ENCODE data around the gene CD274. TPM values are rescaled to one million over a fixed set of nuclear protein-coding genes. Genes with fewer than 3 reads are reported as not detected.

The CD274 gene
- total and polyA plus RNA-seq, 4 donors, result 4.1 to 30.7 (median 9.5) TPM

- Histone ChIP-seq H3K9me3 (ENCODE audit: control insufficient read depth in 4 of 4, insufficient read depth in 3 of 4, low read length in 3 of 4) (no peaks in the 10 kb centered on the region), H3K27ac (ENCODE audit: low read depth in 1 of 2, low read length in 1 of 2) (peak overlapping the region in 1 of 2 donors; percentile 83), H3K4me3 (no peak overlapping the region), H3K9ac (ENCODE audit: insufficient read depth in 1 of 2, low read length in 2 of 2) (no peak overlapping the region), H3K27me3 (ENCODE audit: control insufficient read depth in 3 of 3, insufficient read depth in 3 of 3, low read length in 2 of 3) (no peaks in the 10 kb centered on the region), H3K36me3 (ENCODE audit: control insufficient read depth in 4 of 4, insufficient read depth in 4 of 4, low read length in 4 of 4) (no peaks in the 10 kb centered on the region), H3K4me1 (ENCODE audit: control insufficient read depth in 5 of 5, insufficient read depth in 5 of 5, low read length in 5 of 5) (peaks cover 0 to 12% (median 0%) of the 10 kb centered on the region in 5 donors)
- DNase-seq, result no peak
- no peak for ATAC-seq (ENCODE audit: insufficient read depth, low FRiP score)
- no peak for TF ChIP-seq CTCF (IDR thresholded peaks at IDR 0.05; ENCODE audit: control extremely low read depth, extremely low read depth)
- WGBS, 2 donors, result 31 to 49% methylated on average over 2 of the region's 2 CpGs
Measured at GRCh38 chr9:5518937-5519319, 68.6 kb downstream of the CD274 start.

Other genes starting within 250 kb of the CD274 start
- not detected for gene INSL4, start 219.1 kb upstream of the CD274 start, total RNA-seq
- gene INSL4, start 219.1 kb upstream of the CD274 start, polyA plus RNA-seq, result not detected
- gene RLN2, start 145.8 kb upstream of the CD274 start, total RNA-seq, result under 1 TPM in 1 of 2 donors, not detected in 1; 0.49 TPM
- under 1 TPM; 0.83 to 0.98 TPM for gene RLN2, start 145.8 kb upstream of the CD274 start, polyA plus RNA-seq
- under 1 TPM in 1 of 2 donors, not detected in 1; 0.48 TPM for gene RLN1, start 110.7 kb upstream of the CD274 start, total RNA-seq
- under 1 TPM; 0.11 to 0.22 TPM for gene RLN1, start 110.7 kb upstream of the CD274 start, polyA plus RNA-seq
- 10 to 100 TPM; 11.7 to 27.0 TPM for gene PLGRKT, start 12.6 kb upstream of the CD274 start, total RNA-seq
- 10 to 100 TPM; 17.4 to 28.4 TPM for gene PLGRKT, start 12.6 kb upstream of the CD274 start, polyA plus RNA-seq
- gene PDCD1LG2, start 60.0 kb downstream of the CD274 start, total RNA-seq, result 1 to 10 TPM; 1.8 to 6.7 TPM
- gene PDCD1LG2, start 60.0 kb downstream of the CD274 start, polyA plus RNA-seq, result 1 to 10 TPM in 1 of 2 donors, under 1 TPM in 1; 0.87 to 4.3 TPM
- gene RIC1, start 178.6 kb downstream of the CD274 start, total RNA-seq, result 10 to 100 TPM; 19.4 to 46.0 TPM
- gene RIC1, start 178.6 kb downstream of the CD274 start, polyA plus RNA-seq, result 1 to 10 TPM; 3.5 to 9.5 TPM